Measurements from ENCODE around the gene TSPAN16. TPM values are rescaled to one million over a fixed set of nuclear protein-coding genes. Genes with fewer than 3 reads are reported as not detected.
"Not testable (repeated sequence)": the region's sequence is repeated elsewhere in the genome, so short reads cannot be mapped to it uniquely, and the experiment has no call there.

TSPAN16 gene
- total RNA-seq, 1 donor from 2014 or later, result not detected

DNA sequence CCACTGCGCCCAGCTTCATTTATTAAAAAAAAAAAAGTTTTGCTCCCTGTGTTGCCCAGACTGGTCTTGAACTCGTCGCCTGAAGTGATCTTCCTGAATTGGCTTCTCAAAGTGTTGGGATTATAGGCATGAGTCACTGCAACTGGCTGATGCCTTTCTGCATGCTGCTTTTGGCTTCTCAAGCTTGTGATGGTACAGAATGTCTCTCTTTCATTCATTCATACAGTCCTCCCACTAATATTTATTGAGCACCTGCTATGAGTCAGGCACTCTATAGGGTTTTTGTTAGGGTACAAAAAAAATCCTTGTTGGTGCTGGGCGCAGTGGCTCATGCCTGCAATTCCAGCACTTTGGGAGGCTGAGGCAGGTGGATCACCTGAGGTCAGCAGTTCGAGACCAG lies 9.0 kb downstream of the TSPAN16 start:
- Mint-ChIP-seq H3K4me1 (ENCODE audit: low read depth, unreplicated experiment) (no peaks in the 10 kb centered on the region), H3K27ac (ENCODE audit: unreplicated experiment) (no peak overlapping the region), H3K27me3 (ENCODE audit: low read depth, unreplicated experiment) (peaks cover 25% of the 10 kb centered on the region), H3K36me3 (ENCODE audit: low read depth, unreplicated experiment) (peaks cover 2% of the 10 kb centered on the region), H3K9me3 (ENCODE audit: unreplicated experiment) (no peaks in the 10 kb centered on the region), H3K4me3 (ENCODE audit: unreplicated experiment) (no peak overlapping the region)
- no peak overlapping the region for H3K27ac ChIP-seq (ENCODE audit: low read depth, low read length)
- FAIRE-seq (no peak), DNase-seq (ENCODE audit: low read depth) (no peak)
- no peak overlapping the region for H3K4me2 ChIP-seq (ENCODE audit: low read length)
- H3K9ac ChIP-seq (ENCODE audit: low read length), result no peak overlapping the region
- H3K79me2 ChIP-seq (ENCODE audit: insufficient read depth, low read length), result no peaks in the 10 kb centered on the region
- TF ChIP-seq EZH2 (IDR thresholded peaks at IDR 0.05; ENCODE audit: insufficient read depth, low read length), result no peak
- TF ChIP-seq, protein P1, sequence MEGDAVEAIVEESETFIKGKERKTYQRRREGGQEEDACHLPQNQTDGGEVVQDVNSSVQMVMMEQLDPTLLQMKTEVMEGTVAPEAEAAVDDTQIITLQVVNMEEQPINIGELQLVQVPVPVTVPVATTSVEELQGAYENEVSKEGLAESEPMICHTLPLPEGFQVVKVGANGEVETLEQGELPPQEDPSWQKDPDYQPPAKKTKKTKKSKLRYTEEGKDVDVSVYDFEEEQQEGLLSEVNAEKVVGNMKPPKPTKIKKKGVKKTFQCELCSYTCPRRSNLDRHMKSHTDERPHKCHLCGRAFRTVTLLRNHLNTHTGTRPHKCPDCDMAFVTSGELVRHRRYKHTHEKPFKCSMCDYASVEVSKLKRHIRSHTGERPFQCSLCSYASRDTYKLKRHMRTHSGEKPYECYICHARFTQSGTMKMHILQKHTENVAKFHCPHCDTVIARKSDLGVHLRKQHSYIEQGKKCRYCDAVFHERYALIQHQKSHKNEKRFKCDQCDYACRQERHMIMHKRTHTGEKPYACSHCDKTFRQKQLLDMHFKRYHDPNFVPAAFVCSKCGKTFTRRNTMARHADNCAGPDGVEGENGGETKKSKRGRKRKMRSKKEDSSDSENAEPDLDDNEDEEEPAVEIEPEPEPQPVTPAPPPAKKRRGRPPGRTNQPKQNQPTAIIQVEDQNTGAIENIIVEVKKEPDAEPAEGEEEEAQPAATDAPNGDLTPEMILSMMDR (IDR thresholded peaks at IDR 0.05; ENCODE audit: insufficient read depth, low read depth, low read length), result no peak
- no peak overlapping the region for H3K4me3 ChIP-seq (ENCODE audit: insufficient read depth, low read depth, low read length)
- no peaks in the 10 kb centered on the region for H3K4me1 ChIP-seq (ENCODE audit: insufficient read depth, low read length)
- no peaks in the 10 kb centered on the region for H4K20me1 ChIP-seq (ENCODE audit: insufficient read depth, low read length)
- no peaks in the 10 kb centered on the region for H3K36me3 ChIP-seq (ENCODE audit: insufficient read depth, low read length)
- H3K9me3 ChIP-seq (ENCODE audit: insufficient read depth, low read depth, low read length), result peaks cover 2% of the 10 kb centered on the region
- H3K27me3 ChIP-seq (ENCODE audit: insufficient read depth, low read length), result peaks cover 5% of the 10 kb centered on the region
- no peak overlapping the region for H2AFZ ChIP-seq (ENCODE audit: low read depth, low read length)

DNA sequence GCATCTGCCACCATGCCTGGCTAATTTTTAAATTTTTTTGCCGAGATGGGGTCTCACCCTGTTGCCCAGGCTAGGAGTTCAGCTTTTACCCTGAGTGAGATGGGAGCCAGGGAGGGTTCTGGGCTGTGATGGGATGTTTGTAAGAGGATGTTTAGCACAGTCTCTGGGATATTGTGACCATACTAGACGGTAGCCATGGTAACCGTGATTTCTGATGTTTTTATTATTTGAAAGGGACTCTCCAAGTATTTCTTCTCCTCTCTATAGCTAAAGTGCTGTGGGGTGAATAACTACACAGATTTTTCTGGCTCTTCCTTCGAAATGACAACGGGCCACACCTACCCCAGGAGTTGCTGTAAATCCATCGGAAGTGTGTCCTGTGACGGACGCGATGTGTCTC lies 10.4 kb downstream of the TSPAN16 start:
- no peaks in the 10 kb centered on the region for H3K36me3 ChIP-seq (ENCODE audit: insufficient read depth, low read length)
- H3K9me3 ChIP-seq (ENCODE audit: insufficient read depth, low read depth, low read length), result no peaks in the 10 kb centered on the region
- FAIRE-seq (no peak), DNase-seq (ENCODE audit: low read depth) (no peak)
- no peak overlapping the region for H3K9ac ChIP-seq (ENCODE audit: low read length)
- H3K27me3 Mint-ChIP-seq (ENCODE audit: low read depth, unreplicated experiment), result peaks cover 20% of the 10 kb centered on the region
- H3K4me1 Mint-ChIP-seq (ENCODE audit: low read depth, unreplicated experiment), result no peaks in the 10 kb centered on the region
- H3K4me2 ChIP-seq (ENCODE audit: low read length), result no peak overlapping the region
- H3K79me2 ChIP-seq (ENCODE audit: insufficient read depth, low read length), result no peaks in the 10 kb centered on the region
- H3K36me3 Mint-ChIP-seq (ENCODE audit: low read depth, unreplicated experiment), result no peaks in the 10 kb centered on the region
- H3K4me1 ChIP-seq (ENCODE audit: insufficient read depth, low read length), result no peaks in the 10 kb centered on the region
- no peak overlapping the region for H3K4me3 Mint-ChIP-seq (ENCODE audit: unreplicated experiment)
- no peak overlapping the region for H2AFZ ChIP-seq (ENCODE audit: low read depth, low read length)
- TF ChIP-seq EZH2 (IDR thresholded peaks at IDR 0.05; ENCODE audit: insufficient read depth, low read length), result no peak
- TF ChIP-seq, protein P1 (IDR thresholded peaks at IDR 0.05; ENCODE audit: insufficient read depth, low read depth, low read length), result no peak
- H3K4me3 ChIP-seq (ENCODE audit: insufficient read depth, low read depth, low read length), result no peak overlapping the region
- no peaks in the 10 kb centered on the region for H4K20me1 ChIP-seq (ENCODE audit: insufficient read depth, low read length)
- peaks cover 5% of the 10 kb centered on the region for H3K27me3 ChIP-seq (ENCODE audit: insufficient read depth, low read length)
- no peak overlapping the region for H3K27ac ChIP-seq (ENCODE audit: low read depth, low read length)
- no peak overlapping the region for H3K27ac Mint-ChIP-seq (ENCODE audit: unreplicated experiment)
- H3K9me3 Mint-ChIP-seq (ENCODE audit: unreplicated experiment), result no peaks in the 10 kb centered on the region

DNA sequence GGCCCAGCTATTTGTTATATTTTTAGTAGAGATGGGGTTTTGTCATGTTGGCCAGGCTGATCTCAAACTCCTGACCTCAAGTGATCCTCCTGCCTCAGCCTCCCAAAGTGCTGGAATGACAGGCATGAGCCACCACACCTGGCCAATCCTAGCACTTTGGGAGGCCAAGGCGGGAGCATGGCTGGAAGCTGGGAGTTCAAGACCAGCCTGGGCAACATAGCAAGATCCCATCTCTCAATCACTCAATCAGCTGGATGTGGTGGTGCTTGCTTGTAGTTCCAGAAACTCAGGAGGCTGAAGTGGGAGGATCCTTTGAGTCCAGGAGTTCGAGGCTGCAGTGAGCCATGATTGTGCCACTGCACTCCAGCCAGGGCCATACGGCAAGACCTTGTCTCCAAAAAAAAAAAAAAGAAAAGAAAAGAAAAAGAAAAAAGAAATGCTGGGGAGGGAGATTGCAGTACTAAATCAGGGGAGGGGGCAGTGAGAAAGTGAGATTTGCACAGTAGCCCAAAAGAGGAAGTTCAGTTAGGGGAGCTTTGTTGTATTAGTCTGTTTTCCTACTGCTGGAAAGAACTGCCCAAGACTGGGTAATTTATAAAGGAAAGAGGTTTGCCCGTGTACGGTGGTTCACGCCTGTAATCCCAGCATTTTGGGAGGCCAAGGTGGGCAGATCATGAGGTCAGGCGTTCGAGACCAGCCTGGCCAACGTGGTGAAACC lies 24.5 kb downstream of the TSPAN16 start:
- H3K4me3 ChIP-seq (ENCODE audit: insufficient read depth, low read depth, low read length); H3K36me3 Mint-ChIP-seq (ENCODE audit: low read depth, unreplicated experiment): not testable (repeated sequence)

More for the DNA sequence above, 24.5 kb downstream of the TSPAN16 start:
- not testable (repeated sequence) for H3K9ac ChIP-seq (ENCODE audit: low read length); H3K9me3 Mint-ChIP-seq (ENCODE audit: unreplicated experiment); H3K36me3 ChIP-seq (ENCODE audit: insufficient read depth, low read length); H3K4me2 ChIP-seq (ENCODE audit: low read length); H3K27me3 Mint-ChIP-seq (ENCODE audit: low read depth, unreplicated experiment); H4K20me1 ChIP-seq (ENCODE audit: insufficient read depth, low read length); H3K4me3 Mint-ChIP-seq (ENCODE audit: unreplicated experiment); DNase-seq (ENCODE audit: low read depth); FAIRE-seq; H3K9me3 ChIP-seq (ENCODE audit: insufficient read depth, low read depth, low read length); H3K4me1 Mint-ChIP-seq (ENCODE audit: low read depth, unreplicated experiment); H2AFZ ChIP-seq (ENCODE audit: low read depth, low read length); H3K27ac Mint-ChIP-seq (ENCODE audit: unreplicated experiment); H3K27me3 ChIP-seq (ENCODE audit: insufficient read depth, low read length); H3K27ac ChIP-seq (ENCODE audit: low read depth, low read length); H3K79me2 ChIP-seq (ENCODE audit: insufficient read depth, low read length)
- peaks cover 11% of the 10 kb centered on the region for H3K4me1 ChIP-seq (ENCODE audit: insufficient read depth, low read length)
